ENCODE data around the gene NR2F2.

Gene NR2F2

GRCh38 chr15:96353930-96354730 lies 23.6 kb downstream of the NR2F2 start:
- DNase-seq (ENCODE audit: low read depth) = no peak

- peak; percentile 86 for DNase-seq (ENCODE audit: low read depth)
Measured at GRCh38 chr15:96354731-96355567, 24.4 kb downstream of the NR2F2 start.

GRCh38 chr15:96355568-96356187 lies 25.2 kb downstream of the NR2F2 start:
- no peak for DNase-seq (ENCODE audit: low read depth)

GRCh38 chr15:96356494-96357455 lies 26.3 kb downstream of the NR2F2 start:
- DNase-seq (ENCODE audit: low read depth) = no peak

GRCh38 chr15:96358001-96358801 lies 27.7 kb downstream of the NR2F2 start:
- no peak for DNase-seq (ENCODE audit: low read depth)

- DNase-seq (ENCODE audit: low read depth) = no peak
Measured at GRCh38 chr15:96358821-96359615, 28.5 kb downstream of the NR2F2 start.

- DNase-seq (ENCODE audit: low read depth) = no peak
Measured at GRCh38 chr15:96359616-96360521, 29.4 kb downstream of the NR2F2 start.

- no peak for DNase-seq (ENCODE audit: low read depth)
Measured at GRCh38 chr15:96360581-96361308, 30.2 kb downstream of the NR2F2 start.

- DNase-seq (ENCODE audit: low read depth) = no peak
Measured at GRCh38 chr15:96361309-96362010, 31.0 kb downstream of the NR2F2 start.

- DNase-seq (ENCODE audit: low read depth) = no peak
Measured at GRCh38 chr15:96362011-96362754, 31.7 kb downstream of the NR2F2 start.

GRCh38 chr15:96362755-96363651 lies 32.5 kb downstream of the NR2F2 start:
- DNase-seq (ENCODE audit: low read depth) = no peak

GRCh38 chr15:96363707-96364106 lies 33.2 kb downstream of the NR2F2 start:
- no peak for DNase-seq (ENCODE audit: low read depth)

- no peak for DNase-seq (ENCODE audit: low read depth)
Measured at GRCh38 chr15:96365781-96366525, 35.5 kb downstream of the NR2F2 start.

GRCh38 chr15:96366526-96366877 lies 36.0 kb downstream of the NR2F2 start:
- no peak for DNase-seq (ENCODE audit: low read depth)
